SU-DHL-6 (cell line): ENCODE measurements around the gene ME2.
"Not testable (repeated sequence)": the region's sequence is repeated elsewhere in the genome, so short reads cannot be mapped to it uniquely, and the experiment has no call there.

Experiments
- H2AFZ ChIP-seq: fragments of 200-600 bp; sonication (generic); 2 replicates; pipeline ENCODE4 v1.6.1; 2014; ENCODE audit warnings: low read depth, mild to moderate bottlenecking, moderate library complexity, mixed read lengths, antibody characterized with exemption, low read length; ENCODE audit not compliant: severe bottlenecking
- H3F3A ChIP-seq: fragments of 200-600 bp; shearing (Covaris generic); 2 replicates; pipeline ENCODE4 v1.6.0; 2016; ENCODE audit warnings: antibody characterized with exemption, mild to moderate bottlenecking; ENCODE audit not compliant: insufficient read depth
- H3K27ac ChIP-seq: fragments of 200-600 bp; sonication (generic); 2 replicates; pipeline ENCODE4 v1.5.1; 2016; ENCODE audit warnings: low read depth, mild to moderate bottlenecking, low read length, moderate library complexity, mixed read lengths
- H3K27me3 ChIP-seq: fragments of 200-600 bp; sonication (generic), shearing (Covaris generic); 2 replicates; pipeline ENCODE4 v1.6.0; 2014; ENCODE audit warnings: mild to moderate bottlenecking, low read length
- H3K36me3 ChIP-seq: fragments of 200-600 bp; sonication (generic); 2 replicates; pipeline ENCODE4 v1.6.1; 2014; ENCODE audit warnings: mild to moderate bottlenecking, low read length, mixed read lengths
- H3K4me2 ChIP-seq: fragments of 300-600, 200-600 bp; shearing (Covaris generic), sonication (generic); 2 replicates; pipeline ENCODE4 v1.6.0; 2014; ENCODE audit warnings: low read length, low read depth, mild to moderate bottlenecking; ENCODE audit not compliant: poor library complexity, severe bottlenecking
- H3K4me3 ChIP-seq: fragments of 200-600 bp; sonication (generic); 2 replicates; pipeline ENCODE4 v1.5.1; 2014; ENCODE audit warnings: antibody characterized with exemption, low read length, mild to moderate bottlenecking, mixed read lengths; ENCODE audit not compliant: insufficient read depth, poor library complexity, severe bottlenecking
- H3K79me2 ChIP-seq: fragments of 200-600 bp; sonication (generic); 2 replicates; pipeline ENCODE4 v1.6.1; 2014; ENCODE audit warnings: mild to moderate bottlenecking, low read length, moderate library complexity; ENCODE audit not compliant: insufficient read depth
- H3K9ac ChIP-seq: fragments of 200-600 bp; sonication (generic); 2 replicates; pipeline ENCODE4 v1.7.0; 2014; ENCODE audit warnings: mild to moderate bottlenecking, low read length
- H3K9me2 ChIP-seq: fragments of 200-600 bp; sonication (generic); replicated peaks from 2 replicates; pipeline ENCODE4 v1.6.1; 2014; ENCODE audit warnings: low read length; ENCODE audit not compliant: insufficient read depth
- H3K9me3 ChIP-seq: fragments of 200-600 bp; sonication (generic); 2 replicates; pipeline ENCODE4 v1.6.1; 2014; ENCODE audit warnings: low read length, mixed read lengths; ENCODE audit not compliant: insufficient read depth
- H4K20me1 ChIP-seq: fragments of 200-600 bp; sonication (generic); 2 replicates; pipeline ENCODE4 v1.6.1; 2014; ENCODE audit warnings: low read depth, mild to moderate bottlenecking, antibody characterized with exemption, low read length, moderate library complexity, mixed read lengths
- EZH2phosphoT487 ChIP-seq: fragments of 200-600 bp; sonication (generic), shearing (Covaris generic); conservative IDR thresholded peaks from 2 replicates; pipeline ENCODE4 v1.6.1; 2018; ENCODE audit warnings: mild to moderate bottlenecking, antibody characterized with exemption, low read length, moderate library complexity, mixed read lengths
- TF ChIP-seq, protein P1 (sequence below): fragments of 200-600 bp; sonication (generic); IDR thresholded peaks from one replicate; pipeline ENCODE4 v1.5.1; 2017; ENCODE audit warnings: antibody characterized with exemption, mild to moderate bottlenecking, low read length, moderate library complexity; ENCODE audit not compliant: insufficient read depth, poor library complexity, severe bottlenecking

Gene ME2

DNA sequence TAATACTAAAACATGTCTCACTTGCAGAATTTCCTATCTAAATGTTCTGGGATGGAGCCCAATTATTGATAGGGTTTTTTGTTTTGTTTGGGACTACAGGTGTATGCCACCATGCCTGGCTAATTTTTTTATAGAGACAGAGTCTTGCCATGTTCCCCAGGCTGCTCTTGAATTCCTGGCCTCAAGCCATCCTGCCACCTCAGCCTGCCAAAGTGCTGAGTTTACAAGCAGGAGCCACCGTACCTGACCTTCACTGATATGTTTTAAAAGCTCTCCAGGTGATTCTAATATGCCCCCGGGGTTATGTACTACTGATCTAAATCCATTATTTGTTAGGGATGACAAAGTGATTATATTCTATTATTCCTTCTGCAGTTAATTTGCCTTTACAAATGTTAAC is 91.1 kb downstream of the ME2 start:
- H3K36me3 ChIP-seq, result no peaks in the 10 kb centered on the region
- no peak overlapping the region for H3K9ac ChIP-seq
- no peak overlapping the region for H3K27ac ChIP-seq
- 0 out of 2 replicates have a peak, but pooled peaks cover 3% of the 10 kb centered on the region for H3F3A ChIP-seq
- no peaks in the 10 kb centered on the region for H3K9me3 ChIP-seq
- H3K4me2 ChIP-seq, result no peak overlapping the region
- no peak overlapping the region for H2AFZ ChIP-seq
- H3K79me2 ChIP-seq, result no peaks in the 10 kb centered on the region
- no peak for TF ChIP-seq EZH2phosphoT487
- TF ChIP-seq, protein P1, sequence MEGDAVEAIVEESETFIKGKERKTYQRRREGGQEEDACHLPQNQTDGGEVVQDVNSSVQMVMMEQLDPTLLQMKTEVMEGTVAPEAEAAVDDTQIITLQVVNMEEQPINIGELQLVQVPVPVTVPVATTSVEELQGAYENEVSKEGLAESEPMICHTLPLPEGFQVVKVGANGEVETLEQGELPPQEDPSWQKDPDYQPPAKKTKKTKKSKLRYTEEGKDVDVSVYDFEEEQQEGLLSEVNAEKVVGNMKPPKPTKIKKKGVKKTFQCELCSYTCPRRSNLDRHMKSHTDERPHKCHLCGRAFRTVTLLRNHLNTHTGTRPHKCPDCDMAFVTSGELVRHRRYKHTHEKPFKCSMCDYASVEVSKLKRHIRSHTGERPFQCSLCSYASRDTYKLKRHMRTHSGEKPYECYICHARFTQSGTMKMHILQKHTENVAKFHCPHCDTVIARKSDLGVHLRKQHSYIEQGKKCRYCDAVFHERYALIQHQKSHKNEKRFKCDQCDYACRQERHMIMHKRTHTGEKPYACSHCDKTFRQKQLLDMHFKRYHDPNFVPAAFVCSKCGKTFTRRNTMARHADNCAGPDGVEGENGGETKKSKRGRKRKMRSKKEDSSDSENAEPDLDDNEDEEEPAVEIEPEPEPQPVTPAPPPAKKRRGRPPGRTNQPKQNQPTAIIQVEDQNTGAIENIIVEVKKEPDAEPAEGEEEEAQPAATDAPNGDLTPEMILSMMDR, result no peak
- no peaks in the 10 kb centered on the region for H3K9me2 ChIP-seq
- no peak overlapping the region for H3K4me3 ChIP-seq
- no peaks in the 10 kb centered on the region for H4K20me1 ChIP-seq
- H3K27me3 ChIP-seq, result no peaks in the 10 kb centered on the region

DNA sequence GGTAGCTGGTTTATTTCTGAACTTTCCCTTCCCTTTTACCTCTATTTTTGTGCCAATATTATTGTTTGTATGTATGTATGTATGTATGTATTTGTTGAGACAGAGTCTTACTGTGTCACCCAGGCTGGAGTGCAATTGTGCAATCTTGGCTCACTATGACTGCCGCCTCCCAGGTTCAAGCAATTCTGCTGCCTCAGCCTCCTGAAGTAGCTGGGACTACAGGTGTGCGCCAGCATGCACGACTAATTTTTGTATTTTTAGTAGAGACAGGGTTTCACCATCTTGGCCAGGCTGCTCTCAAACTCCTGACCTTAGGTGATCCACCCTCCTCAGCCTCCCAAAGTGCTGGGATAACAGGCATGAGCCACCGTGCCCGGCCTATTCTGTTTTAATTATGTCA is 93.5 kb downstream of the ME2 start:
- not testable (repeated sequence) for H3K4me2 ChIP-seq, H3K27ac ChIP-seq, H3F3A ChIP-seq, H3K9me3 ChIP-seq, H3K9me2 ChIP-seq, H3K9ac ChIP-seq, H2AFZ ChIP-seq, H4K20me1 ChIP-seq, H3K79me2 ChIP-seq, H3K36me3 ChIP-seq, H3K27me3 ChIP-seq, H3K4me3 ChIP-seq

DNA sequence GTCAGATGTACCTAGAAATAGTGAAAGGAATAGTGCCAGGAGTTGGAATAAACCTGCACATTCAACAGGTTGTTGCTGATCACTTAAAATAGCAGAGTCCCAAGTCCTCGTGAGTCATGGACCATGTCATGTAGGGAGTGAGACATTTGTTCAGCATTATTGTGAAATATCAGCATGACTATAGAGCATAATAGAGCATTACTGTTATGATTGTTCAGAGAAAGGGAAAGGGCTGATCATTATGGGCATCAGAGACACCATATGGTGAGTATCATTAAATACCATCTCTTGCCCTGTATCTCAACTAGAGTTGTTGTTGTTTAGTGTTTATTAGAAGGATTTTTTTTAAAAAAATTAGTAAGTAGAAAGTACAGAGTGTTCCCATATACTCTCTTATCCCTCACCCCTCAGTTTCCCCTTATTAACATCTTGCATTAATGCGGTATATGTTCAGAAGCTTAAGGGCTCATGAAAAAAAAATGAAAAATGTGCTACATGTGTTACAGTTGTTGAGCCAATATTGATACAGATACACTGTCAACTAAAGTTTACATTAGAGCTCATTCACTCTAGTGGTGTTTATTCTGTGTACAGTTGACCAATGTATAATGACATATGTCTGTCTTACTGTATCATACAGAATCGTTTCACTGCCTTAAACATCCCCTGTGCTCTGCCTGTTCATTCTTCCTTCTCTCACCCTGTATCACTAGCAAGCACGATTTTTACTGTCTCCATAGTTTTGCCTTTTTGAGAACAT is 94.6 kb downstream of the ME2 start:
- Histone ChIP-seq H3K4me2 (no peak overlapping the region), H3F3A (0 out of 2 replicates have a peak, but pooled peaks cover 3% of the 10 kb centered on the region), H3K27ac (no peak overlapping the region), H3K4me3 (no peak overlapping the region), H3K9me3 (peaks cover 9% of the 10 kb centered on the region; the same call in 1 of the 2 replicates), H3K9ac (no peak overlapping the region), H4K20me1 (no peaks in the 10 kb centered on the region), H3K79me2 (no peaks in the 10 kb centered on the region), H3K36me3 (peaks cover 8% of the 10 kb centered on the region), H3K27me3 (no peaks in the 10 kb centered on the region), H2AFZ (no peak overlapping the region), H3K9me2 (no peaks in the 10 kb centered on the region)
- TF ChIP-seq, protein P1, result no peak
- TF ChIP-seq EZH2phosphoT487, result no peak

DNA sequence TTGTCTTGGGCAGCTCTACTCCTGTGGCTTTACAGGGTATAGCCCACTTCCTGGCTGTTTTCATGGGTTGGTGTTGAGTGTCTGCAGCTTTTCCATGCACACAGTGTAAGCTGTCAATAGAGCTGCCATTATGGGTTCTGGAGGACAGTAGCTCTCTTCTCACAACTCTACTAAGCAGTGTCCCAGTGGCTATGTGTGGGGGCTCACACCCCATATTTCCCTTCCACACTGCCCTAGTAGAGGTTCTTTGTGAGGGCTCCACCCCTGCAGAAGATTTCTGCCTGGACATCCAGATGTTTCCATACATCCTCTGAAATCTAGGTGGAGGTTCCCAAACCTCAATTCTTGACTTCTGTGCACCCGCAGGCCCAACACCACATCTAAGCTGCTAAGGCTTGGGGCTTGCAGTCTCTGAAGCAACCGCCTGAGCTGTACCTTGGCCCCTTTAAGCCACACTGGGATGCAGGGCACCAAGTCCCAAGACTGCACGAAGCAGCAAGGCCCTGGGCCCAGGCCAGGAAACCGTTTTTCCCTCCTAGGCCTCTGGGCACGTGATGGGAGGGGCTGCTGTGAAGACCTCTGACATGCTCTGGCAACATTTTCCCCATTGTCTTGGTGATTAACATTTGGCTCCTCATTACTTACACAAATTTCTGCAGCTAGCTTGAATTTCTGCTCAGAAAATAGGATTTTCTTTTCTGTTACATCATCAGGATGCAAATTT is 98.3 kb downstream of the ME2 start:
- no peak for TF ChIP-seq EZH2phosphoT487
- TF ChIP-seq, protein P1, result no peak
- Histone ChIP-seq H3K36me3 (peaks cover 8% of the 10 kb centered on the region), H4K20me1 (no peaks in the 10 kb centered on the region)

More for the DNA sequence above, 98.3 kb downstream of the ME2 start:
- Histone ChIP-seq H3K9me2 (no peaks in the 10 kb centered on the region), H3K27me3 (no peaks in the 10 kb centered on the region), H3F3A (no peaks in the 10 kb centered on the region), H3K9ac (no peak overlapping the region), H3K9me3 (peaks cover 9% of the 10 kb centered on the region; the same call in 1 of the 2 replicates), H3K4me3 (no peak overlapping the region), H3K4me2 (no peak overlapping the region), H2AFZ (no peak overlapping the region), H3K79me2 (no peaks in the 10 kb centered on the region), H3K27ac (no peak overlapping the region)
